H9 (cell line): Measurements from ENCODE around the gene IGF2R. TPM values are rescaled to one million over a fixed set of nuclear protein-coding genes. Genes with fewer than 3 reads are reported as not detected.
"Not testable (repeated sequence)": the region's sequence is repeated elsewhere in the genome, so short reads cannot be mapped to it uniquely, and the experiment has no call there.

Source experiments
- DNase-seq: peaks from one replicate; pipeline ENCODE4 v3.0.0-alpha.2; 2017
- H2AFZ ChIP-seq: one replicate; pipeline ENCODE4 v1.6.1; 2013; ENCODE audit warnings: mild to moderate bottlenecking, low read length, control low read depth, moderate library complexity
- H2AK5ac ChIP-seq: 2 replicates; pipeline ENCODE4 v1.6.1; 2013; ENCODE audit warnings: low read length, control low read depth, mixed read lengths; ENCODE audit not compliant: insufficient read length
- H2BK120ac ChIP-seq: one replicate; pipeline ENCODE4 v1.6.1; 2013; ENCODE audit warnings: low read depth, mild to moderate bottlenecking, low read length, control low read depth, inconsistent platforms; ENCODE audit not compliant: poor library complexity, severe bottlenecking
- H2BK12ac ChIP-seq: 2 replicates; pipeline ENCODE4 v1.6.1; 2013; ENCODE audit warnings: low read length, control low read depth, mixed read lengths, low read depth; ENCODE audit not compliant: insufficient read length
- H2BK15ac ChIP-seq: 2 replicates; pipeline ENCODE4 v1.6.1; 2013; ENCODE audit warnings: low read depth, low read length, control low read depth
- H2BK20ac ChIP-seq: one replicate; pipeline ENCODE4 v1.6.1; 2013; ENCODE audit warnings: low read depth, mild to moderate bottlenecking, low read length, control low read depth, inconsistent platforms; ENCODE audit not compliant: poor library complexity, severe bottlenecking
- H2BK5ac ChIP-seq: 2 replicates; pipeline ENCODE4 v1.6.1; 2013; ENCODE audit warnings: low read length, control low read depth, mixed read lengths; ENCODE audit not compliant: insufficient read length
- H3K14ac ChIP-seq: 2 replicates; pipeline ENCODE4 v1.6.1; 2013; ENCODE audit warnings: low read length, control low read depth; ENCODE audit not compliant: insufficient read depth
- H3K18ac ChIP-seq: 2 replicates; pipeline ENCODE4 v1.6.1; 2013; ENCODE audit warnings: low read depth, mild to moderate bottlenecking, mixed read lengths, low read length, control low read depth; ENCODE audit not compliant: insufficient read length
- H3K23ac ChIP-seq: 2 replicates; pipeline ENCODE4 v1.6.1; 2013; ENCODE audit warnings: low read length, control low read depth, mixed read lengths, low read depth; ENCODE audit not compliant: insufficient read length
- H3K23me2 ChIP-seq: 2 replicates; pipeline ENCODE4 v1.6.1; 2013; ENCODE audit warnings: low read depth, mild to moderate bottlenecking, mixed read lengths, low read length, control low read depth; ENCODE audit not compliant: insufficient read length, poor library complexity, severe bottlenecking
- H3K27ac ChIP-seq: 2 replicates; pipeline ENCODE4 v1.5.1; 2013; ENCODE audit warnings: low read length, control low read depth, mixed read lengths, low read depth; ENCODE audit not compliant: insufficient read length
- H3K27me3 ChIP-seq: 2 replicates; pipeline ENCODE4 v1.6.1; 2013; ENCODE audit warnings: low read length, control low read depth, inconsistent platforms; ENCODE audit not compliant: insufficient read depth
- H3K4ac ChIP-seq: 2 replicates; pipeline ENCODE4 v1.6.1; 2013; ENCODE audit warnings: low read depth, mild to moderate bottlenecking, control low read depth, inconsistent platforms, low read length, moderate library complexity
- H3K4me1 ChIP-seq: 2 replicates; pipeline ENCODE4 v1.6.1; 2013; ENCODE audit warnings: low read length, control low read depth, inconsistent platforms; ENCODE audit not compliant: insufficient read depth
- H3K4me2 ChIP-seq: 2 replicates; pipeline ENCODE4 v1.6.1; 2013; ENCODE audit warnings: low read length, control low read depth, mixed read lengths; ENCODE audit not compliant: insufficient read length, insufficient read depth
- H3K56ac ChIP-seq: 2 replicates; pipeline ENCODE4 v1.6.1; 2013; ENCODE audit warnings: low read depth, mild to moderate bottlenecking, mixed read lengths, low read length, control low read depth; ENCODE audit not compliant: insufficient read length
- H3K79me1 ChIP-seq: 2 replicates; pipeline ENCODE4 v1.6.1; 2013; ENCODE audit warnings: low read depth, mild to moderate bottlenecking, moderate library complexity, low read length, control low read depth, inconsistent platforms; ENCODE audit not compliant: insufficient read depth, poor library complexity, severe bottlenecking
- H3K79me2 ChIP-seq: 2 replicates; pipeline ENCODE4 v1.6.1; 2013; ENCODE audit warnings: low read length, control low read depth, inconsistent platforms; ENCODE audit not compliant: insufficient read depth
- H3K9ac ChIP-seq: 2 replicates; pipeline ENCODE4 v1.6.1; 2013; ENCODE audit warnings: low read length, control low read depth, mixed read lengths; ENCODE audit not compliant: insufficient read length; ENCODE audit errors: extremely low read depth
- H3K9me3 ChIP-seq: one replicate; pipeline ENCODE4 v1.6.1; 2013; ENCODE audit warnings: low read depth, low read length, inconsistent platforms; ENCODE audit not compliant: control insufficient read depth
- H3T11ph ChIP-seq: one replicate; pipeline ENCODE4 v1.6.1; 2013; ENCODE audit warnings: mild to moderate bottlenecking, low read length, control low read depth, inconsistent platforms
- H4K20me1 ChIP-seq: one replicate; pipeline ENCODE4 v1.6.1; 2013; ENCODE audit not compliant: control insufficient read depth, insufficient read length, insufficient read depth
- H4K5ac ChIP-seq: 2 replicates; pipeline ENCODE4 v1.6.1; 2013; ENCODE audit warnings: low read depth, mild to moderate bottlenecking, mixed read lengths, low read length, control low read depth; ENCODE audit not compliant: insufficient read length
- H4K8ac ChIP-seq: replicated peaks from 2 replicates; pipeline ENCODE4 v1.6.1; 2013; ENCODE audit warnings: low read length, control low read depth, mixed read lengths, low read depth; ENCODE audit not compliant: insufficient read length
- H4K91ac ChIP-seq: 2 replicates; pipeline ENCODE4 v1.6.1; 2013; ENCODE audit warnings: low read depth, mild to moderate bottlenecking, moderate library complexity, mixed read lengths, low read length, control low read depth; ENCODE audit not compliant: insufficient read length
- H3K27ac Mint-ChIP-seq, 3 experiments: 2 replicates in 2 of 3; 3 replicates in 1 of 3; pipeline ENCODE4 v1.8.0; 2020 to 2021; ENCODE audit warnings: mixed read lengths in 3 of 3, mild to moderate bottlenecking in 1 of 3, moderate library complexity in 1 of 3
- H3K27me3 Mint-ChIP-seq: 2 replicates; pipeline ENCODE4 v1.8.0; 2021; ENCODE audit warnings: low read depth, mild to moderate bottlenecking, moderate library complexity, mixed read lengths
- H3K36me3 Mint-ChIP-seq, 3 experiments: 2 replicates in 2 of 3; 3 replicates in 1 of 3; pipeline ENCODE4 v1.8.0; 2020 to 2021; ENCODE audit warnings: low read depth in 3 of 3, mixed read lengths in 3 of 3; ENCODE audit not compliant: insufficient read depth in 1 of 3
- H3K4me1 Mint-ChIP-seq, 2 experiments: 2 replicates each; pipeline ENCODE4 v1.8.0; 2020; ENCODE audit warnings: mixed read lengths in 2 of 2
- H3K4me3 Mint-ChIP-seq, 2 experiments: 2 replicates in 1 of 2; 3 replicates in 1 of 2; pipeline ENCODE4 v1.8.0; 2020 to 2021; ENCODE audit warnings: mild to moderate bottlenecking in 2 of 2, mixed read lengths in 2 of 2, moderate library complexity in 1 of 2
- H3K9me3 Mint-ChIP-seq, 2 experiments: 2 replicates in 1 of 2; 3 replicates in 1 of 2; pipeline ENCODE4 v1.8.0; 2020; ENCODE audit warnings: mild to moderate bottlenecking in 2 of 2, mixed read lengths in 2 of 2, moderate library complexity in 1 of 2
- WGBS: extraction: QIAGEN DNeasy Blood & Tissue Kit; methylation state at CpG from one replicate; pipeline ENCODE4 v1.1.7; 2013; ENCODE audit warnings: missing lambda C conversion rate, low lambda C conversion rate, mixed read lengths; ENCODE audit not compliant: insufficient read length; ENCODE audit errors: extremely low coverage; 5-methylcytosine and 5-hydroxymethylcytosine counted together
- total RNA-seq: library from RNA; stranded (reverse); gene quantifications from 2 replicates; pipeline ENCODE4 v1.2.1, GENCODE V29; 2021
- TF ChIP-seq, protein P1 (sequence below): fragments of 200-600 bp; sonication (generic); conservative IDR thresholded peaks from 3 replicates; pipeline ENCODE4 v1.8.0; 2021; ENCODE audit warnings: antibody characterized with exemption, mild to moderate bottlenecking

The IGF2R gene
- total RNA-seq, 1 experiment from 2014 or later = 66.7 TPM

DNA sequence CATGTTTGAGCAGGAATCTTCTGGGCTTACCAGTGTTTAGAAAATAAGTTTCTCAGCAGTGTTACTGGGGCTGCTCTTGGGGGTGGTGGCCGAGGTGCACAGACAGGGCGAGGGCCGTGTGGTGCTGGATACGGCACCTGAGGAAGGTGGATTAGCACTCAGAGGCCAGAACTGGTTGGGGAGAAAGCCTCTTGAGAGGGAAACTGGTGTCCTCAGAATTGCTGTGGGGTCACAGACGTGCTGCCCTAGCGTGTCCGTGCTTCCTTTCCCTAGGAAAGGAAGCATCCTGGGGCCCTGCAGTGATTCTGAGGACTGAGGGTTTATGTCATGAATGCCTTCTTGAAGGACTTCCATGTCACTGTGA is 120.6 kb downstream of the IGF2R start:
- no peak overlapping the region for H3K56ac ChIP-seq
- no peak overlapping the region for H2BK15ac ChIP-seq
- H2AK5ac ChIP-seq = no peak overlapping the region
- no peak overlapping the region for H3K9ac ChIP-seq
- H3K4ac ChIP-seq = no peak overlapping the region
- no peak overlapping the region for H3K27ac ChIP-seq
- no peak for DNase-seq
- H2BK120ac ChIP-seq = no peak overlapping the region
- no peak overlapping the region for H3K14ac ChIP-seq
- H3T11ph ChIP-seq = no peak overlapping the region
- TF ChIP-seq, protein P1, sequence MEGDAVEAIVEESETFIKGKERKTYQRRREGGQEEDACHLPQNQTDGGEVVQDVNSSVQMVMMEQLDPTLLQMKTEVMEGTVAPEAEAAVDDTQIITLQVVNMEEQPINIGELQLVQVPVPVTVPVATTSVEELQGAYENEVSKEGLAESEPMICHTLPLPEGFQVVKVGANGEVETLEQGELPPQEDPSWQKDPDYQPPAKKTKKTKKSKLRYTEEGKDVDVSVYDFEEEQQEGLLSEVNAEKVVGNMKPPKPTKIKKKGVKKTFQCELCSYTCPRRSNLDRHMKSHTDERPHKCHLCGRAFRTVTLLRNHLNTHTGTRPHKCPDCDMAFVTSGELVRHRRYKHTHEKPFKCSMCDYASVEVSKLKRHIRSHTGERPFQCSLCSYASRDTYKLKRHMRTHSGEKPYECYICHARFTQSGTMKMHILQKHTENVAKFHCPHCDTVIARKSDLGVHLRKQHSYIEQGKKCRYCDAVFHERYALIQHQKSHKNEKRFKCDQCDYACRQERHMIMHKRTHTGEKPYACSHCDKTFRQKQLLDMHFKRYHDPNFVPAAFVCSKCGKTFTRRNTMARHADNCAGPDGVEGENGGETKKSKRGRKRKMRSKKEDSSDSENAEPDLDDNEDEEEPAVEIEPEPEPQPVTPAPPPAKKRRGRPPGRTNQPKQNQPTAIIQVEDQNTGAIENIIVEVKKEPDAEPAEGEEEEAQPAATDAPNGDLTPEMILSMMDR = no peak
- H3K23me2 ChIP-seq = no peaks in the 10 kb centered on the region
- H3K79me1 ChIP-seq = no peaks in the 10 kb centered on the region
- no peak overlapping the region for H3K23ac ChIP-seq
- no CpG with 5 or more reads among the region's 7 CpGs for WGBS
- H3K4me1 Mint-ChIP-seq = no peaks in the 10 kb centered on the region
- H3K4me2 ChIP-seq = no peak overlapping the region
- no peak overlapping the region for H4K5ac ChIP-seq
- no peak overlapping the region for H2AFZ ChIP-seq
- H2BK5ac ChIP-seq = no peak overlapping the region
- H4K91ac ChIP-seq = no peak overlapping the region
- 0 out of 7 replicates have a peak overlapping the region, but pooled peaks of 1 of the 3 experiments have one; percentile 57 for H3K27ac Mint-ChIP-seq
- no peak overlapping the region for H3K4me3 Mint-ChIP-seq
- H4K8ac ChIP-seq = no peak overlapping the region
- H3K18ac ChIP-seq = no peak overlapping the region
- H3K9me3 Mint-ChIP-seq = no peaks in the 10 kb centered on the region
- H3K36me3 Mint-ChIP-seq = peaks cover 58 to 87% (median 79%) of the 10 kb centered on the region in 3 experiments; a peak in 6 of 7 replicates
- no peaks in the 10 kb centered on the region for H4K20me1 ChIP-seq
- H3K9me3 ChIP-seq = no peaks in the 10 kb centered on the region
- H2BK12ac ChIP-seq = no peak overlapping the region
- H3K27me3 Mint-ChIP-seq = no peaks in the 10 kb centered on the region
- no peaks in the 10 kb centered on the region for H3K4me1 ChIP-seq
- no peaks in the 10 kb centered on the region for H3K27me3 ChIP-seq
- no peaks in the 10 kb centered on the region for H3K79me2 ChIP-seq
- no peak overlapping the region for H2BK20ac ChIP-seq

DNA sequence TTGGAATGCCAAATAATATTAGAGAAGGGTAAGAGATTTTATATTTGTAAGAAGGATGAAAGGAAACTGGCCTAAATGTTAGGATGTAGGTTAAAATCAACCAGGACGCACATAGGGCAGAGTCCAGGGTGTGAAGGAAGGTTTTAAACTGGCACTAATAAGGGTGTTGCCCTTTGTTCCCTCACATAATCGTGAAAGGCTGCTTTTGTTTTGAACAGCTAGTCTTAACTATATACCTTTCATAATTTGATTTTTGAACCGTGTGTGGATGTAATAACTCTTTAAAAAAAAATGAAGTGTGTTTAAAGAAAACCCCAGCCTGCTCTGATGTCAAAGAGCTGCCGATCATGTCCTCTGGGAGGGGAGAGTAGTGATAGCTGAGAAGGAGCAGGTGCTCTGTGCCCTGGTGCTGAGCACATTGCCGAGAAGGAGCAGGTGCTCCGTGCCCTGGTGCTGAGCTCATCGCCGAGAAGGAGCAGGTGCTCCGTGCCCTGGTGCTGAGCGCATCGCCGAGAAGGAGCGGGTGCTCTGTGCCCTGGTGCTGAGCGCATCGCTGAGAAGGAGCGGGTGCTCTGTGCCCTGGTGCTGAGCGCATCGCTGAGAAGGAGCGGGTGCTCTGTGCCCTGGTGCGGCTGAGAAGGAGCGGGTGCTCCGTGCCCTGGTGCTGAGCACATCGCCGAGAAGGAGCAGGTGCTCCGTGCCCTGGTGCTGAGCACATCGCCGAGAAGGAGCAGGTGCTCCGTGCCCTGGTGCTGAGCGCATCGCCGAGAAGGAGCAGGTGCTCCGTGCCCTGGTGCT is 121.8 kb downstream of the IGF2R start:
- H3K36me3 Mint-ChIP-seq = peaks cover 55 to 83% (median 72%) of the 10 kb centered on the region in 3 experiments; a peak in 6 of 7 replicates
- not testable (repeated sequence) for DNase-seq, H2AK5ac ChIP-seq, H3K27ac Mint-ChIP-seq, H4K5ac ChIP-seq, H3K4me2 ChIP-seq, H2AFZ ChIP-seq, H3K79me1 ChIP-seq, H3K9me3 Mint-ChIP-seq, H2BK15ac ChIP-seq, H3K23me2 ChIP-seq, H3K4me3 Mint-ChIP-seq, H3K9me3 ChIP-seq, H2BK12ac ChIP-seq, H3T11ph ChIP-seq, H2BK20ac ChIP-seq, H3K27ac ChIP-seq, H4K20me1 ChIP-seq, H3K56ac ChIP-seq, H3K27me3 Mint-ChIP-seq, H3K4me1 ChIP-seq, H3K14ac ChIP-seq, H3K27me3 ChIP-seq, H2BK5ac ChIP-seq, H3K79me2 ChIP-seq, H4K8ac ChIP-seq, H3K9ac ChIP-seq, H3K23ac ChIP-seq, H2BK120ac ChIP-seq, H4K91ac ChIP-seq, H3K18ac ChIP-seq, H3K4me1 Mint-ChIP-seq, H3K4ac ChIP-seq
- no CpG with 5 or more reads among the region's 32 CpGs for WGBS
